Stimulated activated CD4-positive, alpha-beta T cell treated with anti-CD3 and anti-CD28 coated beads, Interleukin-4, amount 100 ng/mL, for 1 hour (primary cell): ENCODE measurements around the gene HTR3C.

Source experiments
- DNase-seq: peaks from one replicate; pipeline ENCODE4 v3.0.0-alpha.2; 2020

Gene HTR3C

GRCh38 chr3:184096811-184097383, 44.0 kb downstream of the HTR3C start, which contains the start of gene HTR3E:
TSS of gene HTR3E (plus strand) at chr3:184097064. CDS start at chr3:184097530, 466 bp downstream.
- no peak for DNase-seq

DNA sequence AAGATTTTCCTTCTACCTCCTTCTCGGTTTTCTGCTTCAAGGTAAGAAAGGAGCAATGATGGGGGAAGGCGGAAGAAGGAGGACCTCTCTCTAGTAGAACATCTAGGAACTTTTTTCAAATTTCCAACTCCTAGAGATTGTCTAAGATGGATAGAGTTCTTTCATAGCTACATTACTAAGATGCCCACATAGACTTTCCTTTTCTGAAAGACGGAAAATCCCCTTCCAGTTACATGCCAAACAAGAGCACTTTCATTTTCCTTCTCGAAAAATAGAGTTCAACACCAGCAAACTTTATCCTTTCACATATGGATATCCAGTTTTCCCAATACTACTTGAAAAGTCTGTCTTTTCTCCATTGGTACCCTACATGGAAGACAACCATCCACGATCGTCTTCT, 44.7 kb downstream of the HTR3C start:
- no peak for DNase-seq

GRCh38 chr3:184099806-184100686, 47.2 kb downstream of the HTR3C start:
- DNase-seq, result no peak
